HepG2 (cell line): ENCODE data around the gene PAX4. TPM values are rescaled to one million over a fixed set of nuclear protein-coding genes. Genes with fewer than 3 reads are reported as not detected.
A peak's percentile ranks its signal among the peaks of the same experiment; 100 is the strongest.

ENCODE experiments used
- ATAC-seq: fragments of 200-7000 bp; cut with Tn5 transposase; 3 replicates; pipeline ENCODE4 v1.9.1; 2020; ENCODE audit warnings: mild to moderate bottlenecking, moderate library complexity
- BruUV-seq: library from RNA; stranded (reverse); fragments of 400-500 nt; replicated peaks from 2 replicates; lab custom pipeline; 2021; lab: Mats Ljungman, UMichigan
- CTCF ChIA-PET: fragments of 300-600 bp; formaldehyde crosslinking; extraction: SDS; loops from one replicate; lab custom pipeline; 2021; ENCODE audit warnings: low total read pairs, inconsistent platforms, low intra/inter-chr PET ratio; lab: Yijun Ruan, JAX
- POLR2A ChIA-PET: fragments of 350-600 bp; sonication (Branson Sonifier 250); formaldehyde crosslinking; loops from one replicate; lab custom pipeline; 2020; ENCODE audit warnings: antibody characterized with exemption, inconsistent platforms; lab: Yijun Ruan, JAX
- DNase-seq: peaks from one replicate; pipeline ENCODE4 v3.0.0-alpha.2; 2015; ENCODE audit warnings: low spot score
- FAIRE-seq: peaks from 3 replicates; lab custom pipeline; 2011; peaks lifted over from hg19 to GRCh38; lab: Jason Lieb, UNC
- H2AFZ ChIP-seq: one replicate; pipeline ENCODE4 v1.6.1; 2011; ENCODE audit warnings: low read length, inconsistent platforms
- H3K27ac ChIP-seq: fragments of 300-600 bp; 3 replicates; pipeline ENCODE4 v1.8.0; 2011; ENCODE audit warnings: mixed run types, mild to moderate bottlenecking, mixed read lengths, low read length, inconsistent platforms; ENCODE audit not compliant: insufficient read depth; ENCODE audit errors: extremely low read length
- H3K27me3 ChIP-seq, 2 experiments: fragments of 200-600 bp in 1 of 2; 2 replicates in 1 of 2; 3 replicates in 1 of 2; pipeline versions ENCODE4 v1.6.0 to v1.8.0; 2011; ENCODE audit warnings: low read length in 2 of 2, mild to moderate bottlenecking in 2 of 2, moderate library complexity in 2 of 2, inconsistent platforms in 1 of 2; ENCODE audit not compliant: insufficient read depth in 2 of 2, control insufficient read depth in 1 of 2
- H3K36me3 ChIP-seq, 2 experiments: fragments of 200-600 bp in 1 of 2; replicated peaks in 1 of 2; 2 replicates in 1 of 2; 3 replicates in 1 of 2; pipeline versions ENCODE4 v1.5.1 to v1.8.0; 2011; ENCODE audit warnings: low read length in 2 of 2, inconsistent platforms in 1 of 2; ENCODE audit not compliant: insufficient read depth in 2 of 2, control insufficient read depth in 1 of 2
- H3K4me1 ChIP-seq: 2 replicates; pipeline ENCODE4 v1.5.1; 2012; ENCODE audit warnings: low read length, inconsistent platforms; ENCODE audit not compliant: insufficient read depth
- H3K4me2 ChIP-seq: 2 replicates; pipeline ENCODE4 v1.6.0; 2011; ENCODE audit warnings: low read depth, low read length, inconsistent platforms
- H3K4me3 ChIP-seq, 3 experiments: fragments of 200-600 bp in 1 of 3; sonication (generic), shearing (Covaris generic) in 1 of 3; replicated peaks in 1 of 3; 2 replicates each; pipeline ENCODE4 v1.5.1; 2011 to 2016; ENCODE audit warnings: low read length in 3 of 3, inconsistent platforms in 2 of 3, low read depth in 2 of 3, mild to moderate bottlenecking in 2 of 3, control low read depth in 1 of 3, mixed read lengths in 1 of 3; ENCODE audit not compliant: insufficient read depth in 1 of 3
- H3K79me2 ChIP-seq: one replicate; pipeline ENCODE4 v1.6.1; 2011; ENCODE audit warnings: low read length, inconsistent platforms; ENCODE audit not compliant: insufficient read depth
- H3K9ac ChIP-seq: 2 replicates; pipeline ENCODE4 v1.6.0; 2011; ENCODE audit warnings: mild to moderate bottlenecking, low read depth, low read length, inconsistent platforms; ENCODE audit not compliant: insufficient read depth
- H3K9me3 ChIP-seq: 2 replicates; pipeline ENCODE4 v1.5.1; 2012; ENCODE audit warnings: mild to moderate bottlenecking, low read length
- H4K20me1 ChIP-seq: 2 replicates; pipeline ENCODE4 v1.6.0; 2011; ENCODE audit warnings: inconsistent platforms, mild to moderate bottlenecking, low read length, moderate library complexity; ENCODE audit not compliant: insufficient read depth
- BCL6 ChIP-seq: IDR thresholded peaks from 2 replicates; pipeline ENCODE4 v1.6.1; 2016; ENCODE audit warnings: missing genetic modification reagents, missing compliant biosample characterization
- CTCF ChIP-seq: sonication (generic); formaldehyde crosslinking; IDR thresholded peaks from 2 replicates; pipeline ENCODE4 v1.5.0; 2020; ENCODE audit warnings: mild to moderate bottlenecking, missing genetic modification reagents, moderate library complexity
- KDM5A ChIP-seq: fragments of 200-600 bp; sonication (generic); IDR thresholded peaks from 2 replicates; pipeline ENCODE4 v1.7.0; 2018; ENCODE audit warnings: antibody characterized with exemption, mild to moderate bottlenecking, low read length, borderline replicate concordance
- MEF2D ChIP-seq: sonication (generic); formaldehyde crosslinking; IDR thresholded peaks from 2 replicates; pipeline ENCODE4 v1.5.1; 2020; ENCODE audit warnings: mild to moderate bottlenecking, missing genetic modification reagents
- PCBP1 ChIP-seq: fragments of 200-400 bp; formaldehyde crosslinking; IDR thresholded peaks from 2 replicates; pipeline ENCODE4 v1.6.1; 2017; ENCODE audit warnings: mild to moderate bottlenecking, low read depth, low read length, borderline replicate concordance
- PITX1 ChIP-seq: sonication (generic); formaldehyde crosslinking; IDR thresholded peaks from 2 replicates; pipeline ENCODE4 v1.5.1; 2020; ENCODE audit warnings: mild to moderate bottlenecking, missing genetic modification reagents
- PLSCR1 ChIP-seq: sonication (generic); formaldehyde crosslinking; IDR thresholded peaks from 2 replicates; pipeline ENCODE4 v1.5.0; 2020; ENCODE audit warnings: missing genetic modification reagents, mild to moderate bottlenecking, borderline replicate concordance
- SMC3 ChIP-seq: IDR thresholded peaks from 2 replicates; pipeline ENCODE4 v1.6.1; 2011; ENCODE audit warnings: low read length, improper control_type of control experiment
- SMYD3 ChIP-seq: sonication (generic); formaldehyde crosslinking; IDR thresholded peaks from 2 replicates; pipeline ENCODE4 v1.8.1; 2023; ENCODE audit warnings: mild to moderate bottlenecking, missing genetic modification reagents
- STAG1 ChIP-seq: sonication (generic); formaldehyde crosslinking; IDR thresholded peaks from 2 replicates; pipeline ENCODE4 v1.4.0; 2020; ENCODE audit warnings: missing genetic modification reagents
- XRCC5 ChIP-seq: fragments of 200-400 bp; formaldehyde crosslinking; optimal IDR thresholded peaks from 2 replicates; pipeline ENCODE3; 2017; ENCODE audit warnings: mild to moderate bottlenecking, low read length
- ZBTB10 ChIP-seq: sonication (generic); formaldehyde crosslinking; IDR thresholded peaks from 2 replicates; pipeline ENCODE4 v1.4.0; 2020; ENCODE audit warnings: missing genetic modification reagents, borderline replicate concordance
- ZBTB21 ChIP-seq: sonication (generic); formaldehyde crosslinking; IDR thresholded peaks from 2 replicates; pipeline ENCODE4 v1.4.0; 2020; ENCODE audit warnings: missing genetic modification reagents
- ZNF552 ChIP-seq: sonication (generic); formaldehyde crosslinking; IDR thresholded peaks from 2 replicates; pipeline ENCODE4 v1.9.0; 2022; ENCODE audit warnings: missing genetic modification reagents, mild to moderate bottlenecking, borderline replicate concordance
- ZNF564 ChIP-seq: sonication (generic); formaldehyde crosslinking; IDR thresholded peaks from 2 replicates; pipeline ENCODE4 v1.8.1; 2023; ENCODE audit warnings: mild to moderate bottlenecking, missing genetic modification reagents
- WGBS: methylation state at CpG from one replicate; pipeline ENCODE4 v1.1.6; 2017; ENCODE audit warnings: low lambda C conversion rate; 5-methylcytosine and 5-hydroxymethylcytosine counted together
- in situ Hi-C: cut with HindIII; loops from 2 replicates; pipeline ENCODE4 v1.10.0; 2017; ENCODE audit warnings: low pct_unique_long_range_greater_than_20kb; ENCODE audit not compliant: extremely low pct_ligation_motif_present
- intact Hi-C: fragments of 100-400 bp; cut with micrococcal nuclease; formaldehyde crosslinking; loops from one replicate; pipeline ENCODE4 v1.10.0; 2022; ENCODE audit not compliant: unreplicated experiment
- polyA plus RNA-seq, 8 experiments: library from polyadenylated mRNA; depleted of rRNA in 3 of 8; stranded (reverse) in 7 of 8; unstranded in 1 of 8; fragments of >200 nt; fragmentation: Illumina TruSeq in 4 of 8; extraction: Trizol in 4 of 8; gene quantifications; 2 replicates each; pipeline versions ENCODE4 v1.2.1 to v1.2.3, GENCODE V29; 2011 to 2016; ENCODE audit warnings: low read depth in 4 of 8, missing spikeins in 1 of 8, mixed read lengths in 1 of 8; ENCODE audit not compliant: insufficient read depth in 1 of 8
- total RNA-seq, 5 experiments: library from RNA; depleted of rRNA; stranded (reverse); fragments of >200 nt; fragmentation: Illumina TruSeq; extraction: Trizol; gene quantifications; 2 replicates each; pipeline ENCODE4 v1.2.3, GENCODE V29; 2016; ENCODE audit warnings: low read depth in 1 of 5

PAX4 gene
- total and polyA plus RNA-seq, 2 of the 13 experiments (the other 11 are each of a cell fraction or from before 2014, with no cell fraction given) = not detected

- peaks cover 7% of the 10 kb centered on the region; the same call in 1 of the 2 replicates for H3K4me1 ChIP-seq
- H3K27ac ChIP-seq = no peak overlapping the region
- 67% methylated on average over 3 of the region's 6 CpGs for WGBS
- ChIA-PET CTCF (no interaction called here), POLR2A (no interaction called here)
- H3K79me2 ChIP-seq = no peaks in the 10 kb centered on the region
- no TSS peak for BruUV-seq
- TF ChIP-seq XRCC5 (peak; percentile 48), SMC3 (peak; percentile 19; the same call in 1 of the 2 replicates), PITX1 (CRISPR knock-in tag) (no peak), SMYD3 (no peak), CTCF (peak; percentile 69), STAG1 (CRISPR knock-in tag) (peak; percentile 47)
- peaks cover 0 to 4% of the 10 kb centered on the region in 2 experiments; a peak in 3 of 5 replicates for H3K27me3 ChIP-seq
- H3K4me3 ChIP-seq = no peak overlapping the region
- no peaks in the 10 kb centered on the region for H3K9me3 ChIP-seq
- peak; percentile 27 for DNase-seq
- peak; percentile 79 for ATAC-seq
- no peak overlapping the region for H3K9ac ChIP-seq
- H3K36me3 ChIP-seq = no peaks in the 10 kb centered on the region
- no peak overlapping the region for H3K4me2 ChIP-seq
- intact Hi-C loops (no loop called here), in situ Hi-C loops (no loop called here)
- no peak for FAIRE-seq
- no peak overlapping the region for H2AFZ ChIP-seq
- H4K20me1 ChIP-seq = no peaks in the 10 kb centered on the region
Measured at GRCh38 chr7:127598318-127598717, 19.6 kb downstream of the PAX4 start.

GRCh38 chr7:127595737-127596136 is 22.2 kb downstream of the PAX4 start:
- no peaks in the 10 kb centered on the region for H4K20me1 ChIP-seq
- no TSS peak for BruUV-seq
- ChIA-PET CTCF (no interaction called here), POLR2A (no interaction called here)
- H3K79me2 ChIP-seq = no peaks in the 10 kb centered on the region
- in situ Hi-C loops (no loop called here), intact Hi-C loops (no loop called here)
- no peak overlapping the region for H3K27ac ChIP-seq
- WGBS = 62% methylated on average over 5 of the region's 5 CpGs
- DNase-seq (no peak), FAIRE-seq (no peak), ATAC-seq (no peak)
- no peak overlapping the region for H3K9ac ChIP-seq
- peaks cover 4 to 9% of the 10 kb centered on the region in 2 experiments; a peak in 4 of 5 replicates for H3K36me3 ChIP-seq
- peaks cover 0 to under 1% of the 10 kb centered on the region in 2 experiments; a peak in 2 of 5 replicates for H3K27me3 ChIP-seq
- H3K4me1 ChIP-seq = peaks cover 7% of the 10 kb centered on the region; the same call in 1 of the 2 replicates
- H3K9me3 ChIP-seq = no peaks in the 10 kb centered on the region
- no peak overlapping the region for H3K4me2 ChIP-seq
- no peak overlapping the region for H3K4me3 ChIP-seq
- H2AFZ ChIP-seq = no peak overlapping the region
- TF ChIP-seq ZNF564 (CRISPR knock-in tag) = no peak
- no peak for TF ChIP-seq KDM5A
- no peak for TF ChIP-seq ZBTB21 (CRISPR knock-in tag)
- no peak for TF ChIP-seq SMYD3
- TF ChIP-seq ZBTB10 = no peak
- no peak for TF ChIP-seq PCBP1
- no peak for TF ChIP-seq ZNF552
- no peak for TF ChIP-seq MEF2D
- TF ChIP-seq BCL6 (CRISPR knock-in tag) = no peak
- TF ChIP-seq PLSCR1 (CRISPR knock-in tag) = no peak
